HG03342 (cell line): ENCODE results near the gene C17orf107.
"Not testable (repeated sequence)": the region's sequence is repeated elsewhere in the genome, so short reads cannot be mapped to it uniquely, and the experiment has no call there.

Experiments
- ATAC-seq: cut with Tn5 transposase; IDR thresholded peaks from one replicate; pipeline ENCODE4 v1.9.1; 2021; ENCODE audit warnings: mild to moderate bottlenecking, moderate library complexity; ENCODE audit not compliant: unreplicated experiment

Gene C17orf107

DNA sequence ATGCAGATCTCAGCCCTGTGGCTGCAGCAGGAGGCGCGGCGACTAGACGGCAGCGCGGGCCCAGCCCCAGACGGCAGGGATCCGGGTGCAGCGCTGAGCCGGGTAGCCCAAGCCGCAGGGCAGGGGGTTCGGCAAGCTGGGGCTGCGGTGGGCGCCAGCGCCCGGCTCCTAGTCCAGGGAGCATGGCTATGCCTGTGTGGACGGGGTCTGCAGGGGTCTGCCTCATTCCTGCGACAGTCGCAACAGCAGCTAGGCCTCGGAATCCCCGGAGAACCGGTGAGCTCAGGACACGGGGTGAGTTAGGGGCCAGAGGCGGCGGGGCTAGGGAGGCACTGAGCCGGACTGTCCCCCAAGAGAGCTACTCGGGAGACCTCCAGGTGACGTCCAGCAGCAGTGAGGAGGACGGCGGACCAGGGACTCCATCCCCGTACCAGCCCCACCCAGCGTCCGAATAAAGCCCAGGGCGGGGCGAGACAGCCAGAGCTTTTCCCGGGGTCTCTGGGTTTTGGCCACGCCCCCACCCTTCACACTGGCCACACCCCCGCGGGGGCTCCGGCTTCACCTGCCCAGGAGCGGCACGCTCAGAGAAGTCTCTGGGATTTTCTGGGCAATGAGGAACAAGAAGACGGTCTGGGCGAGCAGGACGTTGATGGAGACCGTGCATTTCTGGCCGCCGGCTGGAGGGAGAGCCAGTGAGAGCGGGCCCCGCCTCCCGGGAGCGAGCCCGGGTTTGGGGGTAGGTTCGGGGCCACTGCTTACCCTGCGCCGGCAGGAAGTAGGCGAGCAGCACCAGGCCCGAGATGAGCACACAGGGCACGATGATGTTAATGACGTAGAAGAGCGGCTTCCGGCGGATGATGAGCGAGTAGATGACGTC is 1.1 kb downstream of the C17orf107 start:
- ATAC-seq, result no peak

- no peak for ATAC-seq
Observed at GRCh38 chr17:4901108-4901647, 1.8 kb downstream of the C17orf107 start.

DNA sequence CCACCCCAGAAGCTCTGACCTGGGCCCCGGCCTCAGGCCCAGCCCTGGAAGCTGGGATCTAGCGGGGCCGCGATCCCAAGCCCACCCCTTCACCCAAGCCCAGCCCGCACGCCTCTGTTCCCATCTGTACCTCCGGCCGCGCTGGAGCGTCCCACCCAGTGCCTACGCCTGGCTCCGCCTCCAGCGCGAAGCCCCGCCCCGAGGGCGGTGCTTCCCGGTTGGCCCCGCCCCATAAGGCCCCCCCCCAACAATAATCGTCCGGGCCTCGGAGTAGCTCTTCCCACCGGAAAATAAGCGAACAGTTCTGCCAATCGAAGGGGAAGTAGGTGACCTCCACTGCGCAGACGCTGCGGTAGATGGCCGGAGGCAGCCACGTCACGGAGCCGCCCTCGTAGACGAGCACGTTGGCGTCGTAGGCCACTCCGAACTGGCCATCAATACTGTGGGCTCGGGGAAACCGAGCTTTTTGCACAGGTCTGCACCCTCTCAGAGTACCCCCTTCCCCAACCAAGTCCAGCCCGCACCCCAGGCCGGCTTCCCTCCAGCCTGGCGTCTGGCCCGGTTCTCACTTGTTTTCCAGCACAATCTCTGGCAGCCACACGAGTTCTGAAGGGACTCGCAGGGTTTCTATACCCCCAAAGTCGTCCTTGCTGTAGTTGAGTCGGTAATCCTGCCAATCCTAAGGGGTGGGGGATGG is 2.5 kb downstream of the C17orf107 start:
- ATAC-seq, result no peak

GRCh38 chr17:4902540-4902939 is 3.2 kb downstream of the C17orf107 start:
- no peak for ATAC-seq

DNA sequence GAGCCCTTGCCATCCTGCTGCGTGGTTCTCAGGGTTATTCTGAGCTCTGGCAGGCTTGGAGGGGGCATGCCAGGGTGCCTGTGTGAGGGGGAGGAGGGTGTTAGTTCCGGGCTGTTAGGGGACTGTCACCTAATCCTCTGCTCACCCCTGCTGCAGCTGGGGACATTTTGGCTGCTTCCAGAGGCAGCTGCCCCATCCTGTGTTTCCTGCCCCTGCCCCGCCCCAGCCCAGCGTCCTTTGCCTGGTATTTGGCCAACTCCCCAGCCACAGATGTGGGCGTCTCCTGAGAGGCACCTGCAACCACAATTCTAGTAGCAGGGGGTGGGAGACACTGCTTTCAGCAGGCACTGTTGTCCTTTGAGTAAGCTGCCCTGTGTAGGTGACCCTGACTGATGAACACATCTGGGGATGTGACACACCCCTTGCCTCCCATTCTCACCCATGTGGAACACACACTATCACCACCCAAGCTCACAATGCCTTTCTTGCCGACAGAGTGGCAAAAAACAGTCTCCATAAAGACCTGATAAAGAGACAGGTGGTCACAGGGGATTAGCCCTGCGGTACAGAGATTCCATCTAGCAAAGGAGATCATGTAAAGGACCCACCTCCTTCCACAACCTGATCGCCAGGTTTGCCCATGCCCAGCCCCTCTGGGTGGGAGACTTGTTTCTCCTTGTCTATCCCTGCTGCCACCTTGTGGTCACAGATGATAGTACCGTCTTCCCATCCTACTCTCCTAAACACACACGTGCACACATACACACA is 3.9 kb downstream of the C17orf107 start, which contains the start of gene CHRNE:
Gene CHRNE (minus strand): TSS at position 48 of the 768 bp plus-strand sequence. CDS start 35 bp downstream, at position 13.
- ATAC-seq, result no peak

DNA sequence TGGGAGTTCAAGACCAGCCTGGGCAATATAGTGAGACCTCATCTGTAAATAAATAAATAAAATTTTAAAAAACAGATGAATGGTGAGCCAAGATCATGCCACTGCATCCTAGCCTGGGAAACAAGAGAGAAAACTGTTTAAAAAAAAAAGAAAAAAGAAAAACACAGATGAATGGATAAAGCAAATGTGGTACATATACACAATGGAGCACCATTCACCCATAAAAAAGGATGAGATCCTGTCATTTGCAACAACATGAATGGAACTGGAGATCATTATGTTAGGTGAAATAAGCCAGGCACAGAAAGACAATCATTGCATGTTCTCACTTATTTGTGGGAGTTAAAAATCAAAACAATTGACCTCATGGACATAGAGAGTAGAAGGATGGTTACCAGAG is 7.3 kb downstream of the C17orf107 start:
- not testable (repeated sequence) for ATAC-seq

GRCh38 chr17:4908301-4908700 is 9.0 kb downstream of the C17orf107 start:
- ATAC-seq, result no peak

GRCh38 chr17:4908711-4909496 is 9.6 kb downstream of the C17orf107 start:
- no peak for ATAC-seq

- ATAC-seq, result no peak
Observed at GRCh38 chr17:4913994-4914393, 14.7 kb downstream of the C17orf107 start.

- ATAC-seq, result not testable (repeated sequence)
Observed at GRCh38 chr17:4914551-4914950, 15.2 kb downstream of the C17orf107 start.

DNA sequence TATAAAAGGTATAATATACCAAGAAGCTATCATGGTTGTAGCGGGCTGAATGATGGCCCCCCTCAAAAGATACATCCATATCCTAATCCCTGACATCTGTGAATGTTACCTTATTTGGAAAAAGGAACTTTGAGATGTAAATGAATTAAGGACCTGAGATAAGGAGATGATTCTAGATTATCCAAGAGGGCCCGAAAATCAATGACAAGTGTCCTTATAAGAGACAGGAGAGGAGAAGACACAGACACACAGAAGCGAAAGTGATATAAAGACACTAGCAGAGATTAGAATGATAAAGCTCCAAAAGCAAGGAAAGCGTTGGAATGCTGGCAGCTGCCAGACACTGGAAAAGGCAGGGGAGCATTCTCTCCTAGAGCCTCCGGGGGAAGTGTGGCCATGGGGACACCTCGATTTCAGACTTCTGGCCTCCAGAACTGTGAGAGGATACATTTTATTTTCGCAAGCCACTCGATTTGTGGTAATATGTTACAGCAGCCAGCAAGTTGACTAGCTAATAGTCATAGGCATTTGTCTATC is 20.2 kb downstream of the C17orf107 start:
- no peak for ATAC-seq

DNA sequence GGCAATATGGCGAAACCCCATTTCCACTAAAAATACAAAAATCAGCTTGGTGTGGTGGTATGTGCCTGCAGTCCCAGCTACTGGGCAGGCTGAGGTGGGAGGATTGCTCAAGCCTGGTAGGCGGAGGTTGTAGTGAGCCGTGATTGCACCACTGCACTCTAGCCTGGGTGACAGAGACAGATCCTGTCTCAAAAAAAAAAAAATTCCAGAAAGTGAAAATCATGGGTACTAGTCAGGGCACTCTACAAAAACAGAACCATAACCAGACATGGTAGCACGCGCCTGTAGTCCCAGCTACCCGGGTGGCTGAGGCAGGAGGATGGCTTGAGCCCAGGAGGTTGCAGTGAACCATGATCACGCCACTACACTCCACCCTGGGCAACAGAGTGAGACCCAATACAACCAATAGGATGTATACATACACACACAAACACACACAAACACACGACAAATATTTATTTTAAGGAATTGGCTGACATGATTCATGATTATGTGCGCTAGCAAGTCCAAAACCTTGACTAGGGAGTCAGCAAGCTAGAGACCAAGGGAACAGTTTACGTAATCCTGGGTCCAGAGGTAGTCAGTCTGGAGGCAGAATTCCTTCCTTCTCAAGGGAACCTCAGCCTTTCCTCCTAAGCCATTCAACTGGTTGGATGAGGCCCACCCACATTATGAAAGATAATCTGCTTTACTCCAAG is 21.2 kb downstream of the C17orf107 start:
- no peak for ATAC-seq

- no peak for ATAC-seq
Observed at GRCh38 chr17:4921320-4921719, 22.0 kb downstream of the C17orf107 start.

DNA sequence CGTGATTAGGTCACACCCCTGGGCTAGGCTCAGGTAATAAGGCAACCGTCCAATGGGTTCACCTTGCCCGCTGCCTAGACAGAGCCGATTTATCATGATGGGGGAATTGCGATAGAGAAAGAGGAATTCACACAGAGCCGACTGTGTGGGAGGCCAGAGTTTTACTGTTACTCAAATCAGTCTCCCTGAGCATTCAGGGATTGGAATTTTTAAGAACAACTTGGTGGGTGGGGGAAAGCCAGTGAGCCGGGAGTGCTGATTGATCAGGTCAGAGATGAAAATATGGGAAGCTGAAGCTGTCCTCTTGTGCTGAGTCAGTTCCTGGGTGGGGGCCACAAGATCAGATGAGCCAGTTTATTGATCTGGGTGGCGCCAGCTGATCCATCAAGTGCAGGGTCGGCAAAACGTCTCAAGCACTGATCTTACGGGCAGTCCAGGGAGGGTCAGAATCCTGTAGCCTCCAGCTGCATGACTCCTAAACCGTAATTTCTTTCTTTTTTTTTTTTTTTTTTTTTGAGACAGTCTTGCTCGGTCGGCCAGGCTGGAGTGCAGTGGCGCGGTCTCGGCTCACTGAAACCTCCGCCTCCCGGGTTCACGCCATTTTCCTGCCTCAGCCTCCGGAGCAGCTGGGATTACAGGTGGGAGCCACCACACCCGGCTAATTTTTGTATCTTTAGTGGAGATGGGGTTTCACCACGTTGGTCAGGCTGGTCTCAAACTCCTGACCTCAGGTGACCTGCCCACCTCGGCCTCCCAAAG is 27.4 kb downstream of the C17orf107 start:
- ATAC-seq, result not testable (repeated sequence)

DNA sequence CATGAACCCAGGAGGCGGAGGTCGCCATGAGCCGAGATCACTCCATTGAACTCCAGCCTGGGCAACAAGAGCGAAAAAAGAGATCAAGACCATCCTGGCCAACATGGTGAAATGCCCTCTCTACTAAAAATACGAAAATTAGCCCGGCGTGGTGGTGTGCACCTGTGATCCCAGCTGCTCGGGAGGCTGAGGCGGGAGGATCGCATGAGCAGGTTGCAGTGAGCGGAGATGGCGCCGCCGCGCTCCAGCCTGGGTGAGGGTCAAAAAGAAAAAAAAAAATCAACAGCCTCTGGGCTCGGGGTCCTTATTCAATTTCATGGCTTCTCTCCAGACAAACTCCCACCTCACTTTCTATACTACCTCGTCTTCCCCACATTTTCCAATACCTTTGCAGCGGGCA is 29.5 kb downstream of the C17orf107 start:
- no peak for ATAC-seq

DNA sequence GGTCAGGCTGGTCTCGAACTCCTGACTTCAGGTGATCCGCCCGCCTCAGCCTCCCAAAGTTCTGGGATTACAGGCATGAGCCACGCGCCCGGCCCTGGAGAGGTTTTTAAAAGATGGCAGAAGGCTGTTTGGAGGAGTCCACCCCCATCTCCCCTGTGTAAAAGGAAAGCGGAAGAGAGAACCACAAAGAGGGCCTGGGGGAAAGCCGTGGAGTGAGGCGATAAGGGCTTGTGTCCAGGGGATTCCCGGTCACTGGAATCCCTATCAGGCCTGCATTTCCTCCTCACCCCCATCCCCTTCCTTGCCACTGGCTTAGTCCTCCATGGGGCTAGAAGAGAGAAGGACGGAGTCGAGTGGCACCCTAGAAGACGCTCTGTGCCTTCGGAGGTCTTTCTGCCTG is 32.6 kb downstream of the C17orf107 start, which contains the start of gene GP1BA:
Gene GP1BA (plus strand): TSS at position 315 of the 400 bp plus-strand sequence. CDS start 328 bp downstream, outside the sequence.
- no peak for ATAC-seq

- ATAC-seq, result no peak
Observed at GRCh38 chr17:4932756-4933155, 33.4 kb downstream of the C17orf107 start.

GRCh38 chr17:4933646-4934045 is 34.3 kb downstream of the C17orf107 start:
- no peak for ATAC-seq
